Retinal pigment epithelial cell (primary cell): Measurements from ENCODE around the gene CCDC73.

Experiments used
- DNase-seq: peaks from one replicate; pipeline ENCODE4 v3.0.0-alpha.2; 2010; ENCODE audit warnings: low read depth
- H3K4me3 ChIP-seq: 2 replicates; pipeline ENCODE4 v1.5.1; 2011; ENCODE audit warnings: mild to moderate bottlenecking, low read length, control low read depth, moderate library complexity
- TF ChIP-seq, protein P1 (sequence below): conservative IDR thresholded peaks from 2 replicates; pipeline ENCODE4 v1.5.1; 2011; ENCODE audit warnings: low read depth, low read length, control low read depth, inconsistent platforms

CCDC73 gene

DNA sequence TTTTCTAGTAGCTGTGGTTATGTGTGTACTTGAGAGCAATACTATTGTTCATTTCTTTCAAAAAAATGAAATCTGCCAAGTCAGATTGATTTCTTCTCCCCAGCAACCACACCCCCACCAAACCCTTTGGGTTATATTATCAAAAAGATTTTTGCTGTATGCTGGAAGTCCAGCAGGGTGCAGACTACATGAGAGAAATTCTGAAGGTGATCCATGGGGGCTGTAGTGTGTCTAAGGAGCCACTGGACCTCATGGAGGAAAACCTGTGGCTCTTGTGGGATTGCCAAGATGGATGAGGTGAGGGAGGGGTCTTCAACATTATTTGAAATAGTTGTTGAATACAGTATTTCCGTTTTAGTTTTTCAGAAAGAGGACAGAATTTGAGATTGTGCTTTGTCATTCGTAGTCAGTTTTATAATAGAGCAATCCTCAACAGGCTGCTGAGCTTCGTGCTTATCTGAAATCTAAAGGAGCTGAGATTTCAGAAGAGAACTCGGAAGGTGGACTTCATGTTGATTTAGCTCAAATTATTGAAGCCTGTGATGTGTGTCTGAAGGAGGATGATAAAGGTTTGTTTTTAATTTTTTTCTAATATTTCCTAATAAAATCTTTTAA, 207.8 kb downstream of the CCDC73 start:
- peak; percentile 3 for DNase-seq
- TF ChIP-seq, protein P1, sequence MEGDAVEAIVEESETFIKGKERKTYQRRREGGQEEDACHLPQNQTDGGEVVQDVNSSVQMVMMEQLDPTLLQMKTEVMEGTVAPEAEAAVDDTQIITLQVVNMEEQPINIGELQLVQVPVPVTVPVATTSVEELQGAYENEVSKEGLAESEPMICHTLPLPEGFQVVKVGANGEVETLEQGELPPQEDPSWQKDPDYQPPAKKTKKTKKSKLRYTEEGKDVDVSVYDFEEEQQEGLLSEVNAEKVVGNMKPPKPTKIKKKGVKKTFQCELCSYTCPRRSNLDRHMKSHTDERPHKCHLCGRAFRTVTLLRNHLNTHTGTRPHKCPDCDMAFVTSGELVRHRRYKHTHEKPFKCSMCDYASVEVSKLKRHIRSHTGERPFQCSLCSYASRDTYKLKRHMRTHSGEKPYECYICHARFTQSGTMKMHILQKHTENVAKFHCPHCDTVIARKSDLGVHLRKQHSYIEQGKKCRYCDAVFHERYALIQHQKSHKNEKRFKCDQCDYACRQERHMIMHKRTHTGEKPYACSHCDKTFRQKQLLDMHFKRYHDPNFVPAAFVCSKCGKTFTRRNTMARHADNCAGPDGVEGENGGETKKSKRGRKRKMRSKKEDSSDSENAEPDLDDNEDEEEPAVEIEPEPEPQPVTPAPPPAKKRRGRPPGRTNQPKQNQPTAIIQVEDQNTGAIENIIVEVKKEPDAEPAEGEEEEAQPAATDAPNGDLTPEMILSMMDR = peak; percentile 48
- no peak overlapping the region for H3K4me3 ChIP-seq

- no peak for DNase-seq
- peak overlapping the region; percentile 86 for H3K4me3 ChIP-seq
- TF ChIP-seq, protein P1 = no peak
Observed at GRCh38 chr11:32584921-32585320, 209.5 kb downstream of the CCDC73 start.

GRCh38 chr11:32583459-32584271, 210.8 kb downstream of the CCDC73 start, which contains the start of gene EIF3M:
TSS of gene EIF3M (plus strand) at chr11:32583831. CDS start at chr11:32583888, 57 bp downstream.
- TF ChIP-seq, protein P1 = no peak
- DNase-seq = peak; percentile 84
- peak within 1 kb of the TSS; percentile 86 for H3K4me3 ChIP-seq

DNA sequence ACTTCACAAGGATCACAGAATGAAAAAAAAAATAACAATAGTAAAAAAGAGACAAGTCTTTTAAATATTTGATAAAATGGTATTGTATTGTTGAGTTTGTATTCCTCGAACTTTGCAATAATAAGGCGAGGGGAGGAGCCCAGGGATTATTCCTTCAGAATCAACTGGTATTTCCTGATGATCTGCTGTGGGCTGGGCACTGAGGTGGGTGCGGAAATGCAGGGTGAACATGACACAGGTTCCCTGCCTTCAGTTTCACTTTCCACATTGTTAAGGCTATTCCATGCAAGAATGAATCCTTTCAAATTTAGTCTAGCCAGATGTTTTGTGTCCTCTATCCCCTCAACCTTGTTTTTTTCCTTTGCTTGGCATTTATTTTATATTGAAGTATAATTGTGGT, 212.9 kb downstream of the CCDC73 start:
- no peak overlapping the region for H3K4me3 ChIP-seq
- DNase-seq = no peak
- TF ChIP-seq, protein P1 = no peak

GRCh38 chr11:32580967-32581366, 213.5 kb downstream of the CCDC73 start:
- H3K4me3 ChIP-seq = no peak overlapping the region
- DNase-seq = no peak
- TF ChIP-seq, protein P1 = no peak

DNA sequence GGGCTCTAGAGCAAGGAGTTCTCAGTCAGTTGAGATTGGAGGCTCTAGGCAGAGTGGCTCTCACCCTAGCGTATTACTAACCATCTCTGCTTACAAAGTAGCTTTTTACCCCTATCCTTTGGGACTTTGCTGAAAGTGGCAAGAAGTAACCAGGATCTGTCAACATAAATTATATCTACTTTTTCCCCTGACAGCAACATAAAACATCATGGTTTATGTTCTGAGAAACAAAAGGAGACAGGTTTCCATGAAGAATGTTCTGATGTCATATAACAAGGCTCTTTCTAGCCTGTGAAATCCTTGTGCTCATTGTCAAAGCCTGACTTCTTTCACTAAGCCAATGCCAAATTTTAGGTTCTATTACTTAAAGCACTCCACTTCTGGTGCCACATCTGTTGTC, 218.0 kb downstream of the CCDC73 start:
- TF ChIP-seq, protein P1 = no peak
- H3K4me3 ChIP-seq = no peak overlapping the region
- no peak for DNase-seq

DNA sequence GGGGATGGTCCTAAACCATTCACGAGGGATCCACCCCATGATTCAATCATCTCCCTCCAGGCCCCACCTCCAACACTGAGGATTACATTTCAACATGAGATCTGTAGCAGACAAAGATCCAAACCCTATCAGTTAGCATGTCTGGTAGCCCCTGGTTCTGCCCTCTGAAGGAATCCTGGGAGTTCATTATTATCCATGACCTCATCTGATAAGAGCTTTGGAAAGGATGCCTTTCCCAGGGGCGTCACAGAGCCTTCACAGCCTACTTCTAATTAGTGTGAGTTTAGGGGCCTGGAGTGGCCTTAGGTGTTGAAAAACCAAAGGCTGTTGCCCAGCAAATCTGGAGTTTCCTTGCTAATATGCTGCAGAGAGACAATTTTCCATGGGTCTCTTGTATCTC, 219.4 kb downstream of the CCDC73 start:
- no peak overlapping the region for H3K4me3 ChIP-seq
- DNase-seq = no peak
- TF ChIP-seq, protein P1 = no peak
